ENCODE measurements around the gene MOB2. TPM values are rescaled to one million over a fixed set of nuclear protein-coding genes. Genes with fewer than 3 reads are reported as not detected.

MOB2 gene
- total and polyA plus RNA-seq, 2 donors (not counting 1 experiment from before 2014, with no cell fraction given), result 13.1 to 30.1 TPM

DNA sequence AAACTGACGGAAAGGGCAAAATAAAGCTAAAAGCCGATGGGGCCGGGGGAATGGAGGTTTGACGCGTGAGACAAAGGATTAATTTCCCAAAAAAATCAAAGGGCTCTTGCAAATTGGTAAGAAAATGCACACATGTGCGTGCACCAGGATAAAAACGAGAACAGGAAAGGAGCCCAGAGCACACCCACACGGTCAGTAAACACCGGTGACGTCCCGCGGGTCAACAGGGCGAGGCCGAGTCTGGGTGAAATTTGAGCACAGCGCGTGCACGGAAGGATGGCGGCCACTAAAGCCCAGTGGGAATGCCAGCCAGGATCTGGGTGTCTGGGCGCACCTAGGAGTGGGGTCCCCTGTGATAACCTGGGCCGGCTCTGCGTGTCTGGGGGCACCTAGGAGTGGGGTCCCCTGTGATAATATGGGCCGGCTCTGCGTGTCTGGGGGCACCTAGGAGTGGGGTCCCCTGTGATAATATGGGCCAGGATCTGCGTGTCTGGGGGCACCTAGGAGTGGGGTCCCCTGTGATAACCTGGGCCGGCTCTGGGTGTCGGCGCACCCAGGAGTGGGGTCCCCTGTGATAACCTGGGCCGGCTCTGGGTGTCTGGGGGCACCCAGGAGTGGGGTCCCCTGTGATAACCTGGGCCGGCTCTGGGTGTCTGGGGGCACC lies 52.5 kb downstream of the MOB2 start:
- Histone ChIP-seq H3K27me3 (ENCODE audit: control insufficient read depth, insufficient read depth, low read length) (no peaks in the 10 kb centered on the region), H3K4me3 (replicated peaks in 1 of 4; ENCODE audit: control extremely low read depth in 1 of 4, insufficient read depth in 1 of 4, low read depth in 3 of 4, low read length in 4 of 4) (no peak overlapping the region), H3K4me1 (ENCODE audit: control insufficient read depth, extremely low read depth, insufficient read depth, low read length) (no peaks in the 10 kb centered on the region), H3K9me3 (ENCODE audit: control insufficient read depth, insufficient read depth, low read depth, low read length) (no peaks in the 10 kb centered on the region), H3K79me2 (ENCODE audit: control insufficient read depth, insufficient read depth, low read length) (no peaks in the 10 kb centered on the region), H4K20me1 (ENCODE audit: control insufficient read depth, extremely low read depth, insufficient read depth, low read length) (no peaks in the 10 kb centered on the region), H3K4me2 (ENCODE audit: extremely low read depth, insufficient read depth, low read length) (no peak overlapping the region), H3K27ac (ENCODE audit: insufficient read depth, low read length) (no peak overlapping the region), H3K36me3 (ENCODE audit: control insufficient read depth, insufficient read depth, low read length) (no peaks in the 10 kb centered on the region), H3K9ac (ENCODE audit: insufficient read depth, low read length) (no peak overlapping the region), H2AFZ (ENCODE audit: low read length) (no peak overlapping the region)
- TF ChIP-seq EZH2 (IDR thresholded peaks at IDR 0.05; ENCODE audit: low read length, missing control alignments), result no peak
- TF ChIP-seq, protein P1, sequence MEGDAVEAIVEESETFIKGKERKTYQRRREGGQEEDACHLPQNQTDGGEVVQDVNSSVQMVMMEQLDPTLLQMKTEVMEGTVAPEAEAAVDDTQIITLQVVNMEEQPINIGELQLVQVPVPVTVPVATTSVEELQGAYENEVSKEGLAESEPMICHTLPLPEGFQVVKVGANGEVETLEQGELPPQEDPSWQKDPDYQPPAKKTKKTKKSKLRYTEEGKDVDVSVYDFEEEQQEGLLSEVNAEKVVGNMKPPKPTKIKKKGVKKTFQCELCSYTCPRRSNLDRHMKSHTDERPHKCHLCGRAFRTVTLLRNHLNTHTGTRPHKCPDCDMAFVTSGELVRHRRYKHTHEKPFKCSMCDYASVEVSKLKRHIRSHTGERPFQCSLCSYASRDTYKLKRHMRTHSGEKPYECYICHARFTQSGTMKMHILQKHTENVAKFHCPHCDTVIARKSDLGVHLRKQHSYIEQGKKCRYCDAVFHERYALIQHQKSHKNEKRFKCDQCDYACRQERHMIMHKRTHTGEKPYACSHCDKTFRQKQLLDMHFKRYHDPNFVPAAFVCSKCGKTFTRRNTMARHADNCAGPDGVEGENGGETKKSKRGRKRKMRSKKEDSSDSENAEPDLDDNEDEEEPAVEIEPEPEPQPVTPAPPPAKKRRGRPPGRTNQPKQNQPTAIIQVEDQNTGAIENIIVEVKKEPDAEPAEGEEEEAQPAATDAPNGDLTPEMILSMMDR (conservative IDR thresholded peaks at IDR 0.05 in 1 of 2, IDR thresholded peaks at IDR 0.05 in 1 of 2; ENCODE audit: low read depth in 1 of 2, low read length in 2 of 2), result no peak
- no peak for DNase-seq (ENCODE audit: low read depth in 2 of 2)

DNA sequence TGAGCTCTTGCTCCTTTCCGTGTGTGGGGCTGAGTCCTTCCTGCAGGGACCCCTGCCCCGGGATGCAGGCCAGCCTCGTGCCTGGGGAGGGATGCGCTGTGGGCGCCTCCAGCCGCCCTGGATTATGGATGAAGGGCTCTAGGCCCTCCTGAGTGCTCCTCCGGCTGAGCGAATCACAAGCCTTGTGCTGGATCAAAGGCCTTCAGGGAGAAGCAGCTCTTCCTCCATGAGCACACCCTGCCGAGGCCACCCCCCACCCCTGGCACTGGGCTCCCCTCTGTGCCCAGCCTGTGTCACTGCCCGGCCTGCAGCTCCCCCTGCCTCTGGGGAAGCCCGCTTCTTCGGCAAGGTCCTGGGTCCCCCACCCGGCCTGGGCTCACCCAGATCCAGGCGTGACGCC lies 53.0 kb downstream of the MOB2 start:
- no peaks in the 10 kb centered on the region for H4K20me1 ChIP-seq (ENCODE audit: control insufficient read depth, extremely low read depth, insufficient read depth, low read length)
- TF ChIP-seq EZH2 (IDR thresholded peaks at IDR 0.05; ENCODE audit: low read length, missing control alignments), result no peak
- TF ChIP-seq, protein P1 (conservative IDR thresholded peaks at IDR 0.05 in 1 of 2, IDR thresholded peaks at IDR 0.05 in 1 of 2; ENCODE audit: low read depth in 1 of 2, low read length in 2 of 2), result no peak
- H3K36me3 ChIP-seq (ENCODE audit: control insufficient read depth, insufficient read depth, low read length), result no peaks in the 10 kb centered on the region
- no peak for DNase-seq (ENCODE audit: low read depth in 2 of 2)
- H3K27ac ChIP-seq (ENCODE audit: insufficient read depth, low read length), result no peak overlapping the region
- H3K79me2 ChIP-seq (ENCODE audit: control insufficient read depth, insufficient read depth, low read length), result no peaks in the 10 kb centered on the region
- H3K9me3 ChIP-seq (ENCODE audit: control insufficient read depth, insufficient read depth, low read depth, low read length), result no peaks in the 10 kb centered on the region
- no peaks in the 10 kb centered on the region for H3K27me3 ChIP-seq (ENCODE audit: control insufficient read depth, insufficient read depth, low read length)
- no peaks in the 10 kb centered on the region for H3K4me1 ChIP-seq (ENCODE audit: control insufficient read depth, extremely low read depth, insufficient read depth, low read length)
- H3K9ac ChIP-seq (ENCODE audit: insufficient read depth, low read length), result no peak overlapping the region
- H3K4me2 ChIP-seq (ENCODE audit: extremely low read depth, insufficient read depth, low read length), result no peak overlapping the region
- no peak overlapping the region for H2AFZ ChIP-seq (ENCODE audit: low read length)
- no peak overlapping the region for H3K4me3 ChIP-seq (replicated peaks in 1 of 4; ENCODE audit: control extremely low read depth in 1 of 4, insufficient read depth in 1 of 4, low read depth in 3 of 4, low read length in 4 of 4)

DNA sequence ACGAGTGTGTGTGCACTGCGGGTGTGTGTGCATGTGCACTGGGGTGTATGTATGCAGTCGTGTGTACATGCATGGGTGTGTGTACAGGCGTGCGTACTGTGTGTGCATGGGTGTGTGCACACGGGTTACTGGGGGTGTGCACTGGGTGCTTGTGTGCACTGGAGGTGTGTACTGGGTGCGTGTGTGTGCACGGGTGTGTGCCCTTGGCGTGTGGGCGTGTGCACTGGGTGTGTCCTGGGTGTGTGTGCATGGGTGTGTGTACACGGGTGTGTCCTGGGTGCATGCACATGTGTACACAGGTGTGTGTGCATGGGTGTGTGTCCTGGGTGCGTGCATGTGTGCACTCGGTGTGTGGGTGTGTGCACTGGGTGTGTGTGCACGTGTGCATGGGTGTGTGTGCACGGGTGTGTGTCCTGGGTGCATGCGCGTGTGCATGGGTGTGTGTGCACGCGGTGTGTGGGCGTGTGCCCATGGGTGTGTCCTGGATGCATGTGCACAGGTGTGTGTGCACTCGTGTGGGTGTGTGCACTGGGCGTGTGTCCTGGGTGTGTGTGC lies 57.7 kb downstream of the MOB2 start:
- no peaks in the 10 kb centered on the region for H4K20me1 ChIP-seq (ENCODE audit: control insufficient read depth, extremely low read depth, insufficient read depth, low read length)
- H3K36me3 ChIP-seq (ENCODE audit: control insufficient read depth, insufficient read depth, low read length), result no peaks in the 10 kb centered on the region
- H3K4me1 ChIP-seq (ENCODE audit: control insufficient read depth, extremely low read depth, insufficient read depth, low read length), result no peaks in the 10 kb centered on the region
- H2AFZ ChIP-seq (ENCODE audit: low read length), result no peak overlapping the region
- H3K27ac ChIP-seq (ENCODE audit: insufficient read depth, low read length), result no peak overlapping the region
- H3K79me2 ChIP-seq (ENCODE audit: control insufficient read depth, insufficient read depth, low read length), result no peaks in the 10 kb centered on the region
- H3K4me2 ChIP-seq (ENCODE audit: extremely low read depth, insufficient read depth, low read length), result no peak overlapping the region
- no peak overlapping the region for H3K9ac ChIP-seq (ENCODE audit: insufficient read depth, low read length)
- no peak for DNase-seq (ENCODE audit: low read depth in 2 of 2)
- H3K27me3 ChIP-seq (ENCODE audit: control insufficient read depth, insufficient read depth, low read length), result no peaks in the 10 kb centered on the region
- no peaks in the 10 kb centered on the region for H3K9me3 ChIP-seq (ENCODE audit: control insufficient read depth, insufficient read depth, low read depth, low read length)
- TF ChIP-seq, protein P1 (conservative IDR thresholded peaks at IDR 0.05 in 1 of 2, IDR thresholded peaks at IDR 0.05 in 1 of 2; ENCODE audit: low read depth in 1 of 2, low read length in 2 of 2), result no peak
- no peak for TF ChIP-seq EZH2 (IDR thresholded peaks at IDR 0.05; ENCODE audit: low read length, missing control alignments)
- H3K4me3 ChIP-seq (replicated peaks in 1 of 4; ENCODE audit: control extremely low read depth in 1 of 4, insufficient read depth in 1 of 4, low read depth in 3 of 4, low read length in 4 of 4), result no peak overlapping the region
